HL-60 (cell line): ENCODE results near the gene GALNT12.
A peak's percentile ranks its signal among the peaks of the same experiment; 100 is the strongest.

Experiments
- DNase-seq, 2 experiments: peaks; one replicate each; pipeline ENCODE4 v3.0.0-alpha.2; 2010 to 2020; ENCODE audit warnings: low read depth in 1 of 2, low spot score in 1 of 2
- H3K27ac ChIP-seq: fragments of 250-450 bp; sonication (Bioruptor Pico); replicated peaks from 2 replicates; pipeline ENCODE4 v1.5.1; 2020; ENCODE audit warnings: mild to moderate bottlenecking, moderate library complexity
- H3K27me3 ChIP-seq: fragments of 250-450 bp; sonication (Bioruptor Pico); 2 replicates; pipeline ENCODE4 v1.5.1; 2021; ENCODE audit warnings: mild to moderate bottlenecking, moderate library complexity; ENCODE audit not compliant: insufficient read depth, poor library complexity, severe bottlenecking
- H3K4me3 ChIP-seq: replicated peaks from 2 replicates; pipeline ENCODE4 v1.5.1; 2011; ENCODE audit warnings: mild to moderate bottlenecking, control low read depth, low read length; ENCODE audit not compliant: insufficient read depth
- CTCF ChIP-seq: IDR thresholded peaks from one replicate; pipeline ENCODE4 v1.5.1; 2011; ENCODE audit warnings: low read length, control low read depth, inconsistent platforms; ENCODE audit not compliant: insufficient read depth
- GABPA ChIP-seq: IDR thresholded peaks from 2 replicates; pipeline ENCODE4 v1.6.1; 2012; ENCODE audit warnings: low read depth
- POLR2AphosphoS5 ChIP-seq: IDR thresholded peaks from 2 replicates; pipeline ENCODE4 v1.6.1; 2012; ENCODE audit warnings: low read depth
- REST ChIP-seq: IDR thresholded peaks from 2 replicates; pipeline ENCODE4 v1.6.1; 2012; ENCODE audit warnings: low read depth; ENCODE audit not compliant: insufficient replicate concordance
- SPI1 ChIP-seq: IDR thresholded peaks from 2 replicates; pipeline ENCODE4 v1.6.1; 2012; ENCODE audit warnings: low read depth, mild to moderate bottlenecking, borderline replicate concordance

GALNT12 gene

GRCh38 chr9:98806394-98807035 lies 955 bp upstream of the GALNT12 start:
- peaks cover 40% of the 10 kb centered on the region for H3K27me3 ChIP-seq
- no peak overlapping the region for H3K27ac ChIP-seq
- no peak for DNase-seq
- H3K4me3 ChIP-seq: no peak overlapping the region
- TF ChIP-seq REST (no peak), GABPA (no peak), POLR2AphosphoS5 (no peak), CTCF (no peak), SPI1 (no peak)

DNA sequence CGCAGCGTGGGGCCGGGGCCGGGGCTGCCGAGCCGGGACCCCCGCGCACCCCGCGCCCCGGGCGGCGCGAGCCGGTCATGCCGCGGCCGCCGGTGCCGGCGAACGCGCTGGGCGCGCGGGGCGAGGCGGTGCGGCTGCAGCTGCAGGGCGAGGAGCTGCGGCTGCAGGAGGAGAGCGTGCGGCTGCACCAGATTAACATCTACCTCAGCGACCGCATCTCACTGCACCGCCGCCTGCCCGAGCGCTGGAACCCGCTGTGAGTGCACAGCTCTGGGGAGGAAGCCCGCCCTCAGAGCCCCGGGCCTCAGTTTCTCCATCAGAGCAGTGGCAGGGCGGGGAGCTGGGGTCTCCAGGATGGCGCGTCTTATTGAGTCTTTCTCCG lies 335 bp downstream of the GALNT12 start:
- H3K4me3 ChIP-seq: peak overlapping the region; percentile 46

More for the DNA sequence above, 335 bp downstream of the GALNT12 start:
- Histone ChIP-seq H3K27ac (no peak overlapping the region), H3K27me3 (peaks cover 39% of the 10 kb centered on the region)
- no peak for DNase-seq
- no peak for TF ChIP-seq SPI1
- no peak for TF ChIP-seq GABPA
- no peak for TF ChIP-seq POLR2AphosphoS5
- no peak for TF ChIP-seq REST
- TF ChIP-seq CTCF: no peak
